TTC549 (cell line): ENCODE measurements around the gene VIM.
"Not testable (repeated sequence)": the region's sequence is repeated elsewhere in the genome, so short reads cannot be mapped to it uniquely, and the experiment has no call there.

Experiments used
- FAIRE-seq: peaks from 2 replicates; lab custom pipeline; 2012; peaks lifted over from hg19 to GRCh38; lab: Jason Lieb, UNC

The VIM gene

GRCh38 chr10:17233286-17233991 is 5.4 kb downstream of the VIM start:
- no peak for FAIRE-seq

DNA sequence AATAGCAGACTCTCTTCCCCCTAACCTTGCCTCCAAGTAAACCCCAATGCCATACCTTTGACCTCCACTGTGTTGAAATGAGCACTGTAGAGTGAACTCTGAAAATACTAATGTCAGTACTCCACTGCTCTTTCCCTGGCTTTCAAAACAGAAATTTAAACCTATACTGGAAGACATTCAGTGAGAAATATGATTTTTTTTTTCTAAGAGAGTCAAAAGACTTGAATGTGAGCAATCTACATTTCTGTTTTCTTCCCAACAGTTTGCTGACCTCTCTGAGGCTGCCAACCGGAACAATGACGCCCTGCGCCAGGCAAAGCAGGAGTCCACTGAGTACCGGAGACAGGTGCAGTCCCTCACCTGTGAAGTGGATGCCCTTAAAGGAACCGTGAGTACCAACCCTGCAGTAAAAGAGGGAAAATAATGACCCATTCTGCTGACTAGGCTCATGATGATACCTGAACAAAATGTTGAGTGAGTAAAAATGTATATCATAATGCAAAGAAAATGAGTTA is 6.4 kb downstream of the VIM start:
- no peak for FAIRE-seq

DNA sequence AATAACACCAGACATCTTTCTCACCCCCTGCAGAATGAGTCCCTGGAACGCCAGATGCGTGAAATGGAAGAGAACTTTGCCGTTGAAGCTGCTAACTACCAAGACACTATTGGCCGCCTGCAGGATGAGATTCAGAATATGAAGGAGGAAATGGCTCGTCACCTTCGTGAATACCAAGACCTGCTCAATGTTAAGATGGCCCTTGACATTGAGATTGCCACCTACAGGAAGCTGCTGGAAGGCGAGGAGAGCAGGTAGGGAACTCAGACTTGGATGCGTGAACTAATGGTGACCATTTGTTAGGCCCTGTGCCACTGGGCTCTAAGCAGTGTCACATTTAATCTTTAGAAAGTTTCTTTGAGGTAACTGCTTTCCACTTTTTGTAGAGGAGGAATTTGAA is 7.1 kb downstream of the VIM start:
- no peak for FAIRE-seq

DNA sequence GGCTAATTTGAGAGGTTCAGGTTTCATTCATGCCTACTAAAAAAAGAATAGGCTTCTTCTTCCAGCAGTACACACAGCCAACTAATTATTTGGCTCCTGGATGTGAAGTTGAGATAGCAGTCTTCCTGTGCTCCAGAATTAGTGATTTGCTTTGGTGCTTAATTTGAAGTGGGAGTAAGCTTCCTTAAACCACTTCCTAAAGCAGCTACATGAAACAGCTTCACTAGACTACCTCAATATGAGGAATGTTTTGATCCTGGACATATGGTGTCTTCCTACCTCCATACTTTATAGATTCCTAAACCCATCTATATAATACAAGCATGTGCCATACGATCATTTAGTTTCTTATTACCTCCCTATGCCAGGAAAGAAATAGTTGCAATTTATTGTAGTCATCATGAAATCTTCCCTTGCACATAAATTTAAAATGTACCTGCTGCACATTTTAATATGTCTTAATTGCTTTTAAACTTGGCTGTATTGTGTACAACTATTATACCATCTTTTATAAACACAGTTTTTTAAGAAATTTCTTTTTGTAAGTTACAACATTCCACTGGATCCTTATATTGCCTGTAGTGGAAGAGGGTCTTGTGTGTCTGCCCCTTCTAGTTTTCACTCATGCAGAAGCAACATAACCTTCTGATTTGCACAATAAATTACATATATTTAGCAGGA is 8.6 kb downstream of the VIM start:
- FAIRE-seq: no peak

DNA sequence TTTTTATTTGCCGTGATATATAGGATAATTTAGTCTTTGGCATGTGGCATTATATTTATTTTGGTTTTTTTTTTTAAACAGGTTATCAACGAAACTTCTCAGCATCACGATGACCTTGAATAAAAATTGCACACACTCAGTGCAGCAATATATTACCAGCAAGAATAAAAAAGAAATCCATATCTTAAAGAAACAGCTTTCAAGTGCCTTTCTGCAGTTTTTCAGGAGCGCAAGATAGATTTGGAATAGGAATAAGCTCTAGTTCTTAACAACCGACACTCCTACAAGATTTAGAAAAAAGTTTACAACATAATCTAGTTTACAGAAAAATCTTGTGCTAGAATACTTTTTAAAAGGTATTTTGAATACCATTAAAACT is 9.1 kb downstream of the VIM start:
- no peak for FAIRE-seq

DNA sequence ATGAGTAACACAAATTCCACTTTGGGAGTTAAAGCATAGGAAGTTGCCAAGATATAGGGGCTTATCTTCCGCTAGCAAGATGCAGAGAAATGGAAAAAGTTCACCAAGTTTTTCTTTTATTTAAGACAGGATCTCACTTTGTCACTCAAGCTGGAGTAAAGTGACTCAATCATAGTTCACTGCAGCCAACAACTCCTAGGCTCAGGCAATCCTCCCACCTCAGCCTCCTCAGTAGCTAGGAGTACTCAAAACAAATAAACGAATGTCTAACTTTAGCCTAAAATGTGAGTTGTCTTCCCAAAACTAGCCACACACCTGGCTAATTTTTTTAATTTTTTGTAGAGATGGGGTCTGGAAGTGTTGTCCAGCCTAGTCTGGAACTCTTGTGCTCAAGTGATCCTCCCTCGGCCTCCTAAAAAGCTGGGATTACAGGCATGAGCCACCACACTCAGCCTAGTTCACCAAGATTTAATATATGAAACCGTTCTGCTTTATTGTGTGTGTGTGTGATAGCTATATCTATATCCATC is 9.9 kb downstream of the VIM start:
- no peak for FAIRE-seq

DNA sequence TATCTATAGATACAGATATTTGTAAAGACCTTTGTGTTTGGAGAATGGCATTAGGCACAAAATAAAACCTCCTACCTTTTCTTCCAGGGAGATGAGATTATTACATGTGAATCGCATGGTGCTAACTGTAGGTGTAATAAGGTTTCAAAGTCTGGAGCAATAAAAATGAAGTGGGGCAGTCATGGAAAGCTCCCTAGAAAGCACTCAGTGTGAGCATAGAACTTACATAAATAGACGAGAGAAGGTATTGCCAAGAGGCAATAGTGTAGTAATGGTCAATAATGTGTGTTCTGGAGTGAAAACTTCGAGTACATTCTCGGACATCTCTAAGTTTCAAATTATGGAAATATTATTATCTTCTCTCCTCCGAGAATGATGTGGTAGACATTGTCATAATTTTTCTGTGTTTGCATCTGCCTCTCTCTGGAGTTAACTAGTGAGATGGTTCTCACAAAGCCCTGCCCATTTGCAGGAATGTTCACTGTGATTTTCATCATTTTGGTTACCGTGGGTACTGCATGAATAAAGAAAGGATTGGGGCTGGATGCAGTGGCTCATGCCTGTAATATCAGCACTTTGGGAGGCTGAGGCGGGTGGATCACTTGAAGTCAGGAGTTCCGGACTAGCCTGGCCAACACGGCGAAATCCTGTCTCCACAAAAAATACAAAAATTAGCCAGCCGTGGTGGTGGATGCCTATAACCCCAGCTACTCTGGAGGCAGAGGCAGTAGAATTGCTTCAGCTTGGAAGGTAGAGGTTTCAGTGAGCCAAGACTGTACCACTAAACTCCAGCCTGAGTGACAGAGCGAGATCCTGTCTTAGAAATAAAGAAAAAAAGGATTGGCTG is 10.6 kb downstream of the VIM start:
- FAIRE-seq: peak; percentile 97

GRCh38 chr10:17239345-17240085 is 11.5 kb downstream of the VIM start:
- FAIRE-seq: no peak

GRCh38 chr10:17240096-17240495 is 12.1 kb downstream of the VIM start:
- FAIRE-seq: no peak

DNA sequence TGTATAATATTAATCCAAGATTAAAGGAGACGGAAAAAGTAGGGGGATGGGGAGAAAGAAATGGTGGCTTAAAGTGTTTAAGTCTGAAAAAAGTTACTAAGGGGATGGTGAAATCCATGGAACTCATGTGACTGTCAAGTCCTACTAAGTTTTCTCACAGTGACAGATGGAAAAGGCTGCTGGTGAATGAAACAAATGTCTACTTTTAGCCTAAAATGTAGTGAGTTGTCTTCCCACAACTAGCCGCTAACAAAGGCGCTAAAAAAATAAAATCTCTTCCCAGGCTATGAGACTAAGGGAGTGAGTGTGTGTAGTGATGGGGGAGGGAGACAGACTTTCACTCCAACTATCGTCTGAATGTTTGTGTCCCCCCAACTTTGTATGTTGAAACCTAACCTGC is 12.6 kb downstream of the VIM start:
- FAIRE-seq: no peak

GRCh38 chr10:17241611-17242333 is 13.7 kb downstream of the VIM start:
- FAIRE-seq: no peak

DNA sequence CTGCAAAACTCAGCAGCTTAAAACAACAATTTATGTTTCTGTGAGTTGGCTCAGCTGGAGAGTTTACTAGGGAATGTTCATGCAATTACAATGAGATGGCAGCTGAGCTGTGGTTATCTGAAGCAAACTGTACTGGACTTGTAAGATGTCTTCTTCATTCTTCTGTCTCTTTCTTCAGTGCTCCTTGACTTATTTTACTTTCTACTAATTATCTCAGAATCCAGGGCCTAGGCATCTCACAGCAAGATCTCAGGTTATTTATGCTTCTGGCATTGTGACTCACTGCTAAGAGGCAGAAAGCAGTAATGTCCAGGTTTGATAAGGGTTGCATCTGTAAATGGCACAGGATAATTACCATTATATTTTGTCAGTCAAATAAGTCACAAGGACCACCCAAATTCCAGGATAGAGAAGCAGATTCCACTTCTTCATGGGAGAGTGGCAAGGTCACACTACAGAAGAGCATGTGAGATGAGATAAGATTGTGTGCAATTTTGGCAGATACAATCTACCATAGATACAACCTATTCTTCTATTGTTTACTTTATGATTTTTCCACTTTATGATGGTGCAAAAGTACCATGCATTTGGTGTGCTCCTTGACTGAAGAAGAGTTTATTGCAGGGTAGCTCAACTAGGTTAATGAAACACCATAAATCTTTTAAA is 16.8 kb downstream of the VIM start:
- no peak for FAIRE-seq

- FAIRE-seq: no peak
These were observed 19.2 kb downstream of the VIM start for GRCh38 chr10:17247210-17247609.

DNA sequence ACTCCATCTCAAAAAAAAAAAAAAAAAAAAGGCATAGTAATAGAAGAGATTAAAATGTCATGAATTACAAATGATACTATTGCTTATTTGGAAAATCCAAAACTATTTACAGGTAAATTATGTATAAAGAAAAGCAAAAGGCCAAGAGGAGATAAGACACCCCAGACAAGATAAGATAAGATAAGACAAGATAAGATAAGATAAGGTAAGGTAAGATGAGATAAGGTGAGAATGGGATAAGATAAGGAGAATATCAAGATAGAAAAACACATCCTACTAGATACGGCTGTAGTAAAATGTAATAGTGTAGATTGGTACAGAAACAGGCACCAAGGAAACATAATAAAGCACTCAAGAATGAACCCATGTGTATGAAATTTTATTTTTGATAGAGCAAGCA is 20.9 kb downstream of the VIM start:
- no peak for FAIRE-seq

- no peak for FAIRE-seq
These were observed 21.8 kb downstream of the VIM start for GRCh38 chr10:17249820-17250219.

GRCh38 chr10:17250736-17251135 is 22.7 kb downstream of the VIM start:
- no peak for FAIRE-seq

DNA sequence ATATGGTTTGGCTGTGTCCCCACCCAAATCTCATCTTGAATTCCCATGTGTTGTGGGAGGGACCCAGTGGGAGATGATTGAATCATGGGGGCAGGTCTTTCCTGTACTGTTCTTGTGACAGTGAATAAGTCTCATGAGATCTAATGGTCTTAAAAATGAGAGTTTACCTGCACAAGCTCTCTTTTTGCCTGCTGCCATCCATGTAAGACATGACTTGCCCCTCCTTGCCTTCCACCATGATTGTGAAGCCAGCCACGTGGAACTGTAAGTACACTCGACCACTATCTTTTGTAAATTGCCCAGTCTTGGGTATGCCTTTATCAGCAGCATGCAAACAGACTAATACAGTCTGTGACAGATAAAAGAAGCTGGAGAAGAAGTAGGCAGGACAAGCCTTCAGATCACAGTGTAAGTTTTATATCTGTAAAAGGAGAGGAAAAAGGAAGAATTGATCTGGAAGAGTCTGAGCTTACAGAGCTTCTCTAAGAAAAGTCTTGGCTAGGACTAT is 26.6 kb downstream of the VIM start:
- FAIRE-seq: not testable (repeated sequence)

DNA sequence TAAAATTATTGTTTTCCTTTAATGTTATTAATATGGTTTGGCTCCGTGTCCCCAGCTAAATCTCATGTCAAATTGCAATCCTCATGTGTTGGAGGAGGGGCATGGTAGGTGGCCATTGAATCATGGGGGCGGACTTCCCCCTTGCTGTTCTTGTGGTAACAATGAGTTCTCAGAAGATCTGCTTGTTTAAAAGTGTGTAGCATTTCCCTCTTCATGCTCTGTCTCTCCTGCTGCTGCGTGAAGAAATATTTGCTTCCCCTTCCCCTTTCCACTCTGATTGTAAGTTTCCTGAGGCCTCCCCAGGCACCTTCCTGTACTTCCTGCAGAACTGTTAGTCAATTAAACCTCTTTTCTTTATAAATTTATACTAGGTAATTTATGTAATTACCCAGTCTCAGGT is 27.5 kb downstream of the VIM start:
- FAIRE-seq: no peak

DNA sequence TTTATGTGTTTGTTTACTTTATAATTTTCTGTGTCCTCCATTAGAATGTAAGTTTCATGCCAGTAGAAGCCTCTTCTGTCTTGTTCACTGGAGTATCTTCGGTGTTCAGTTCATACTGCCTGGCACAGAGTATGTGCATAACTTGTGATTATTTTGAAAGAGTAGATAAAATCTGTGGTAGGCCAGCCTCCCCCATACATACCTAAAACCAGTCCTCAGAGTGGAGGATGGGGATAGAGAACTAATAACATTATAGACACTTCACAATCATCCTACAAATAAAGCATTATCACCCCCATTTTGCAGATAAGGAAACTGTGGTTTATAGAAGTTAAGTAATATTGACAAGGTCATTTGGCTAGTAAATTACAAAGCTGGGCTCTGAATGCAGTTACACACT is 28.0 kb downstream of the VIM start:
- FAIRE-seq: no peak

- no peak for FAIRE-seq
These were observed 28.6 kb downstream of the VIM start for GRCh38 chr10:17256627-17257026.
